ENCODE results near the gene ARHGAP15.

Gene ARHGAP15

GRCh38 chr2:143684551-143685320 is 555.5 kb downstream of the ARHGAP15 start:
- no peak for TF ChIP-seq CTCF (IDR thresholded peaks at IDR 0.05; ENCODE audit: low read depth, low read length)
- no peak overlapping the region for H3K4me3 ChIP-seq (replicated peaks in 1 of 2; ENCODE audit: low read depth in 2 of 2, low read length in 2 of 2)
- DNase-seq (ENCODE audit: low read depth in 2 of 2) = no peak

- TF ChIP-seq CTCF (IDR thresholded peaks at IDR 0.05; ENCODE audit: low read depth, low read length) = no peak
- DNase-seq (ENCODE audit: low read depth in 2 of 2) = no peak
- no peak overlapping the region for H3K4me3 ChIP-seq (replicated peaks in 1 of 2; ENCODE audit: low read depth in 2 of 2, low read length in 2 of 2)
Measured at GRCh38 chr2:143685421-143686078, 556.3 kb downstream of the ARHGAP15 start.

GRCh38 chr2:143686585-143687164 is 557.5 kb downstream of the ARHGAP15 start:
- DNase-seq (ENCODE audit: low read depth in 2 of 2) = peak; percentile 67 to 68
- H3K4me3 ChIP-seq (replicated peaks in 1 of 2; ENCODE audit: low read depth in 2 of 2, low read length in 2 of 2) = no peak overlapping the region
- peak; percentile 59 for TF ChIP-seq CTCF (IDR thresholded peaks at IDR 0.05; ENCODE audit: low read depth, low read length)

GRCh38 chr2:143688248-143688647 is 559.0 kb downstream of the ARHGAP15 start:
- TF ChIP-seq CTCF (IDR thresholded peaks at IDR 0.05; ENCODE audit: low read depth, low read length) = no peak
- DNase-seq (ENCODE audit: low read depth in 2 of 2) = no peak
- no peak overlapping the region for H3K4me3 ChIP-seq (replicated peaks in 1 of 2; ENCODE audit: low read depth in 2 of 2, low read length in 2 of 2)

- no peak for TF ChIP-seq CTCF (IDR thresholded peaks at IDR 0.05; ENCODE audit: low read depth, low read length)
- no peak overlapping the region for H3K4me3 ChIP-seq (replicated peaks in 1 of 2; ENCODE audit: low read depth in 2 of 2, low read length in 2 of 2)
- no peak for DNase-seq (ENCODE audit: low read depth in 2 of 2)
Measured at GRCh38 chr2:143688815-143689214, 559.6 kb downstream of the ARHGAP15 start.

GRCh38 chr2:143689541-143689940 is 560.3 kb downstream of the ARHGAP15 start:
- no peak for DNase-seq (ENCODE audit: low read depth in 2 of 2)
- no peak for TF ChIP-seq CTCF (IDR thresholded peaks at IDR 0.05; ENCODE audit: low read depth, low read length)
- H3K4me3 ChIP-seq (replicated peaks in 1 of 2; ENCODE audit: low read depth in 2 of 2, low read length in 2 of 2) = no peak overlapping the region

Measured in cardiac fibroblast (primary cell).